Panc1 (cell line): ENCODE results near the gene FAT1. TPM values are rescaled to one million over a fixed set of nuclear protein-coding genes. Genes with fewer than 3 reads are reported as not detected.
A peak's percentile ranks its signal among the peaks of the same experiment; 100 is the strongest.

Experiments
- ATAC-seq: fragments of 200-7000 bp; cut with Tn5 transposase; 2 replicates; pipeline ENCODE4 v1.9.1; 2020; ENCODE audit warnings: mild to moderate bottlenecking, moderate library complexity
- BruUV-seq: library from RNA; stranded (reverse); fragments of 400-500 nt; replicated peaks from 2 replicates; lab custom pipeline; 2021; lab: Mats Ljungman, UMichigan
- CTCF ChIA-PET: fragments of 300-600 bp; sonication (Branson Sonifier 250); formaldehyde crosslinking; loops from one replicate; lab custom pipeline; 2022; ENCODE audit warnings: antibody characterized with exemption; lab: Charles Lee
- POLR2A ChIA-PET: fragments of 300-600 bp; sonication (Branson Sonifier 250); formaldehyde crosslinking; loops from one replicate; lab custom pipeline; 2022; ENCODE audit warnings: antibody characterized with exemption; lab: Charles Lee
- DNase-seq: peaks from one replicate; pipeline ENCODE4 v3.0.0-alpha.2; 2010; ENCODE audit warnings: low read depth, low spot score
- H3K27ac ChIP-seq: 2 replicates; pipeline ENCODE4 v1.5.1; 2011; ENCODE audit warnings: mild to moderate bottlenecking, low read length, inconsistent platforms
- H3K27me3 ChIP-seq: fragments of 200-500 bp; sonication (Bioruptor generic); 2 replicates; pipeline ENCODE4 v1.6.0; 2014; ENCODE audit warnings: low read length, inconsistent platforms; ENCODE audit not compliant: control insufficient read depth, insufficient read depth
- H3K36me3 ChIP-seq: fragments of 200-500 bp; sonication (Bioruptor generic); 2 replicates; pipeline ENCODE4 v1.5.1; 2014; ENCODE audit warnings: inconsistent platforms, mild to moderate bottlenecking, low read length, moderate library complexity; ENCODE audit not compliant: control insufficient read depth, insufficient read depth
- H3K4me1 ChIP-seq: 2 replicates; pipeline ENCODE4 v1.5.1; 2011; ENCODE audit warnings: inconsistent platforms, mild to moderate bottlenecking, low read length, moderate library complexity; ENCODE audit not compliant: control insufficient read depth, insufficient read depth
- H3K4me3 ChIP-seq, 2 experiments: 2 replicates each; pipeline ENCODE4 v1.5.1; 2011 to 2012; ENCODE audit warnings: low read depth in 2 of 2, low read length in 2 of 2, mild to moderate bottlenecking in 2 of 2, inconsistent platforms in 1 of 2, moderate library complexity in 1 of 2
- H3K9me3 ChIP-seq: fragments of 200-500 bp; sonication (Bioruptor generic); 2 replicates; pipeline ENCODE4 v1.5.1; 2014; ENCODE audit warnings: low read depth, mild to moderate bottlenecking, inconsistent platforms, low read length, moderate library complexity; ENCODE audit not compliant: control insufficient read depth, insufficient read depth
- CTCF ChIP-seq: fragments of 450-650 bp; IDR thresholded peaks from 2 replicates; pipeline ENCODE4 v1.5.1; 2017; ENCODE audit warnings: mild to moderate bottlenecking
- POLR2AphosphoS5 ChIP-seq: IDR thresholded peaks from 2 replicates; pipeline ENCODE4 v1.6.1; 2012; ENCODE audit warnings: mild to moderate bottlenecking, low read depth, low read length, moderate library complexity
- REST ChIP-seq, 2 experiments: IDR thresholded peaks; 2 replicates each; pipeline ENCODE4 v1.6.1; 2011 to 2012; ENCODE audit warnings: low read depth in 2 of 2, control low read depth in 1 of 2, low read length in 1 of 2, mild to moderate bottlenecking in 1 of 2, moderate library complexity in 1 of 2; ENCODE audit not compliant: insufficient read depth in 1 of 2
- SIN3A ChIP-seq: IDR thresholded peaks from 2 replicates; pipeline ENCODE4 v1.6.1; 2012; ENCODE audit warnings: low read depth, mild to moderate bottlenecking, low read length, moderate library complexity, borderline replicate concordance; ENCODE audit not compliant: insufficient read depth
- TCF7L2 ChIP-seq: IDR thresholded peaks from 2 replicates; pipeline ENCODE4 v1.6.1; 2011; ENCODE audit warnings: mild to moderate bottlenecking, low read depth, low read length, inconsistent platforms
- in situ Hi-C: cut with HindIII; loops from 2 replicates; pipeline ENCODE4 v1.10.0; 2016; ENCODE audit warnings: low sequenced_read_pairs, low pct_unique_long_range_greater_than_20kb
- intact Hi-C: fragments of 100-400 bp; cut with micrococcal nuclease; formaldehyde crosslinking; loops from one replicate; pipeline ENCODE4 v1.10.0; 2022; ENCODE audit not compliant: unreplicated experiment
- total RNA-seq: library from RNA; stranded (reverse); gene quantifications from one replicate; pipeline ENCODE4 v1.2.1, GENCODE V29; 2021; ENCODE audit not compliant: unreplicated experiment

Gene FAT1
- total RNA-seq, 1 experiment from 2014 or later, result 288 TPM

DNA sequence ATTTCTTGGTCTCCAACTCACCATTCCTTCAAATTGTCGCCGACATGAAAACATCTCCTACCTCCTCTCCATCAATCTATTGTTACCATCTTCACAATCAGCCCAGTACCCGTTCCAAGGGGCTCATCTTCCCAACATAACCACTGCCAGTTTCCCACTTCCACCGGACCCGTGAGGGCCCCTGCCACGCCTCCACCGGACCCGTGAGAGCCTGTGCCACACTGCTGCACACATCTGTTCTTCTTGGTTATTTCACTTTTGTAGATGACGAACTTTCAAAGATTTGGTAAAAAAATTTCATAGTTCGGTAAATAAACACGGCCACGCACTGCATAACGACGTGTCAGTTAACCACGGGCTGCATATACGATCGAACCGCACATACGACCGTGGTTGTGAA is 65.0 kb downstream of the FAT1 start:
- POLR2A ChIA-PET, result no interaction called here
- peaks cover 12% of the 10 kb centered on the region for H3K36me3 ChIP-seq
- no peak for DNase-seq
- peaks cover 30% of the 10 kb centered on the region for H3K4me1 ChIP-seq
- in situ Hi-C loops (no loop called here), intact Hi-C loops (no loop called here)
- CTCF ChIA-PET, result no interaction called here
- no peaks in the 10 kb centered on the region for H3K27me3 ChIP-seq
- no peak overlapping the region for H3K27ac ChIP-seq
- no peak for ATAC-seq
- no peak for TF ChIP-seq REST (IDR thresholded peaks at IDR 0.05; ENCODE audit: insufficient read depth in 1 of 2, low read depth in 2 of 2, low read length in 1 of 2)
- no peak for TF ChIP-seq SIN3A
- no peak for TF ChIP-seq TCF7L2
- no peak for TF ChIP-seq POLR2AphosphoS5
- TF ChIP-seq CTCF, result no peak
- BruUV-seq, result no TSS peak
- H3K4me3 ChIP-seq, result no peak overlapping the region
- H3K9me3 ChIP-seq, result no peaks in the 10 kb centered on the region

DNA sequence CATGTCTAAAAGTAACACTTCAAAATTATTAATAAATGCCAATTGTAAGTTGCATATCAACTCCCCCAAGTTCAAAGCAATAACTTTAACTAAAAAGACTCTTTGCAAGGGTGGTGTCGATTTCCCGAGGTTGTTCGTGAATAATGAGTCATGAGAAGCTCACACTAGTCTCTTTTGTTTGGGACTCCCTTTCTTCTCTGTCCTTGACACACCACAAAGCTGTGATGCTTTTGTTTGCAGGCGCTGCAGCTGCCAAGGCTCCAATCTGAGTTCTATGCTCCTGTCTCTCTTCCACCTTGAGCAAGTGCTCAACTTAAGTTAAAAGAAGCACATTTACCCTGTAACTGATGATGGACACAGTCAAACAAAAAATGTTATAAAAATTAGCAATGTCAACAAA is 65.9 kb downstream of the FAT1 start:
- H3K27ac ChIP-seq, result peak overlapping the region; percentile 34; the same call in 1 of the 2 replicates
- no peak overlapping the region for H3K4me3 ChIP-seq
- peaks cover 39% of the 10 kb centered on the region for H3K4me1 ChIP-seq
- in situ Hi-C loops, result no loop called here
- H3K36me3 ChIP-seq, result peaks cover 9% of the 10 kb centered on the region; the same call in 1 of the 2 replicates
- POLR2A ChIA-PET, result no interaction called here
- BruUV-seq, result no TSS peak
- TF ChIP-seq REST (IDR thresholded peaks at IDR 0.05; ENCODE audit: insufficient read depth in 1 of 2, low read depth in 2 of 2, low read length in 1 of 2) (no peak), TCF7L2 (no peak), SIN3A (no peak), CTCF (no peak), POLR2AphosphoS5 (no peak)
- CTCF ChIA-PET, result no interaction called here
- no peaks in the 10 kb centered on the region for H3K27me3 ChIP-seq
- intact Hi-C loops, result no loop called here
- ATAC-seq, result no peak
- no peaks in the 10 kb centered on the region for H3K9me3 ChIP-seq
- DNase-seq, result no peak
